IPS-NIHi11 (cell line): ENCODE measurements around the gene ZNF112.

Experiments
- DNase-seq: peaks from one replicate; pipeline ENCODE4 v3.0.0; 2012; ENCODE audit warnings: mixed read lengths, low spot score

ZNF112 gene

GRCh38 chr19:44282846-44283245 is 73.6 kb downstream of the ZNF112 start:
- no peak for DNase-seq

DNA sequence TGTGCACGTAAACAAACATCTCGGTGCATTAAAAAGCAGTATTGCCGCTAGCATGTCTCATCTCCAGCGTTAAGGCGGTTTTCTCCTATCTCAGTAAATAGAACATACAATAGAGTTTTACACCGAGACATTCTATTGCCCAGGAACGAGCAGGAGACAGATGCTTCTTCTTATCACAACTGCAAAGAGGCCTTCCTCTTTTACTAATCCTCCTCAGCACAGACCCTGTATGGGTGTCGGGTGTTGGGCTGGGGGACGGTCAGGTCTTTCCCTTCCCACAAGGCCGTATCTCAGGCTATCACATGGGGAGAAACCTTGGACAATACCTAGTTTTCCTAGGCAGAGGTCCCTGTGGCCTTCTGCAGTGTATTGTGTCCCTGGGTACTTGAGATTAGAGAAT is 75.6 kb downstream of the ZNF112 start:
- DNase-seq: no peak

DNA sequence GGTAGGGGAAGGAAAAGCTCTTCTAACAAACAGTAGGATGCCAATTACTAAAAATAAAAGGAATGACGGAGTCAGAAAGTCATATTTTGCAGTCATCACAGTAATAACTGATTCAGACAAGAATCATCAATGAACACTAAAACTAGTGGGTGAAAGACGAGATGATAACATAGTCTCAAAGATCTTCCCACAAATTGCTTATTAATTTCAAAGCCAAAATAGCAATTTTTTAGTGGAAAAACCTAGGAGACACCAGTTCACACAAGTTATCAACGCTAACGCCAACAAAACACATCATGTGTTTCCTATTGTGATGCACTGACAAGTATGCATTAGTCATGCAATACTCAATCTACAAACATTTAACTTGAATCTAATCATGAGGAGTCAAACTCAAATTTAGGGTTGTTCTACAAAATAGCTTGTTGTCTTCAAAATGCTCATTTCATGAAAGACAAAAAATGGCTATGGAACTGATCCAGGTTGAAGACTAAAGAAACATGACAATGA is 78.2 kb downstream of the ZNF112 start:
- DNase-seq: no peak

- DNase-seq: no peak
Measured at GRCh38 chr19:44277331-44277730, 79.1 kb downstream of the ZNF112 start.
